ENCODE results near the gene FSTL1.

FSTL1 gene

GRCh38 chr3:120468635-120469295, 18.0 kb upstream of the FSTL1 start:
- no peak for DNase-seq (ENCODE audit: low read depth)

DNA sequence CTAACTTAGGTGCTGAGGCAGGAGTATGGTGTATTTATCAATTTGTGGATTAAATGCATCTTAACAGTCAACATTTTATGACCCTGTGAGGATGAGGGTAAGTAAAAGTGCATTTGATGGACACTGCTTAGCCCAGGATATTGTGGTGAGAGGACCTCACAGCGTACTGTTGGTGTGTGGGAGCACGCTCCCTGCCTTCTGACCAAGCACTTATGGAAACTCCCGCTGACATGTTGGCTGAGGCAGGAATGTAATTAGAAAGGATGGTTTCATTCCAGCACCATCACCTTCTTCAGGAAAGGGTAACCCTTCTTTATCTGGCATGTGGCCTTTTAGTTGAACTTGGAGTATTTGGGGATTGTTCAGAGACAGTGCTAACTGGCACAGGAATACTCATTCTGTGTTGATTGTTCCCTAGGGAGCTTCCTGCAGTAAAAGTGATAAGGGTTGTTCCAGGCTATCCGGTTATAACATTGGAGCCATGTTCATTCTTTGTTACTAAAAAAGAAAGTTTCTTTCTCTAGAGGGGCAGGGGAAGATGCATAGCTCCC, 11.7 kb upstream of the FSTL1 start:
- DNase-seq (ENCODE audit: low read depth), result no peak

GRCh38 chr3:120461416-120461815, 10.6 kb upstream of the FSTL1 start:
- no peak for DNase-seq (ENCODE audit: low read depth)

GRCh38 chr3:120460862-120461261, 10.1 kb upstream of the FSTL1 start:
- no peak for DNase-seq (ENCODE audit: low read depth)

GRCh38 chr3:120460181-120460790, 9.5 kb upstream of the FSTL1 start:
- no peak for DNase-seq (ENCODE audit: low read depth)

DNA sequence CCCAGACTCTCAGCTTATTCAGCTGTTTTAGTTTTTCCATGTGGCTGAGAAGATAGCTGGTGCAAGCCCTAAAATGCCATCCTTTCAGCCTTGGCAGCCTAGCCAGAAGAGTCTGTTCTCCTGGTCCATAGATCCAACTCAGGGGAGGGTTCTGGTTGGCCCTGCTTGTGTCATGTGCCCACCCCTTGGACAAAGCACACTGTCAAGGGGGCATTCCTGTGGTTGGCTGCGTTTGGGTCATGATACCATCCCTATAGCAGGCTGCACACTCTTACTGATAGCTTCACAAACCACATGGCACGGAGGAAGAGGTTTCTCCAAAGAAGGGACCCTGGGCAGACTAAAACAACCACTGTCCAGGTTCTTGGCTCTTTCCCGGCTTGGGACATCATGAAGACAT, 8.4 kb upstream of the FSTL1 start:
- no peak for DNase-seq (ENCODE audit: low read depth)

- no peak for DNase-seq (ENCODE audit: low read depth)
Measured at GRCh38 chr3:120457827-120458226, 7.0 kb upstream of the FSTL1 start.

GRCh38 chr3:120454076-120454689, 3.4 kb upstream of the FSTL1 start:
- no peak for DNase-seq (ENCODE audit: low read depth)

- no peak for DNase-seq (ENCODE audit: low read depth)
Measured at GRCh38 chr3:120452816-120453215, 2.0 kb upstream of the FSTL1 start.

- no peak for DNase-seq (ENCODE audit: low read depth)
Measured at GRCh38 chr3:120451806-120452205, 1.0 kb upstream of the FSTL1 start.

DNA sequence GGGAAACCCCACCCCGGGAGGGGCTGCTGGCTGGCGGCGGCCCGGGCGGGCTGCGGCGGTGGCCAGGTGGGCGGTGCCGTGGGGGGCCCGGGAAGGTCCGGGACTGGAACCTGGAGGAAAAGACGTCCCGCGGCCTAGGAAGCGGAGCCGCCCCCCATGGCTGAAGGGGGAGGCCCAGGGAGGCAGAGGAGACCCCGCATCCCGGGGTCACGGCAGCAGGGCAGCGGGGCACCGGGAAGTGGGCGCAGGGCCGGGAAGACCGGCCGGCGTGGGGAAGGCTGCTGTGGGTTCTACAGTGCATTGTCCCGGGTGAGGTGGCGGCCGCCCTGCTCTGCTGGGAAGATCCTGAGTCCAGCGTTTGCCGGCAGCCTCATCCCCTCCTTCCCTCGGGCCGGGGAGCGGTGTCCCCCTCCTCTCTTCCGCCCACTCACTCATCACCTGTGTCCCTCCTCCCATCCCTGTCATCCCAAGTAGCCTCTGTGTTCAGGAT, 525 bp upstream of the FSTL1 start:
- DNase-seq (ENCODE audit: low read depth), result no peak

DNA sequence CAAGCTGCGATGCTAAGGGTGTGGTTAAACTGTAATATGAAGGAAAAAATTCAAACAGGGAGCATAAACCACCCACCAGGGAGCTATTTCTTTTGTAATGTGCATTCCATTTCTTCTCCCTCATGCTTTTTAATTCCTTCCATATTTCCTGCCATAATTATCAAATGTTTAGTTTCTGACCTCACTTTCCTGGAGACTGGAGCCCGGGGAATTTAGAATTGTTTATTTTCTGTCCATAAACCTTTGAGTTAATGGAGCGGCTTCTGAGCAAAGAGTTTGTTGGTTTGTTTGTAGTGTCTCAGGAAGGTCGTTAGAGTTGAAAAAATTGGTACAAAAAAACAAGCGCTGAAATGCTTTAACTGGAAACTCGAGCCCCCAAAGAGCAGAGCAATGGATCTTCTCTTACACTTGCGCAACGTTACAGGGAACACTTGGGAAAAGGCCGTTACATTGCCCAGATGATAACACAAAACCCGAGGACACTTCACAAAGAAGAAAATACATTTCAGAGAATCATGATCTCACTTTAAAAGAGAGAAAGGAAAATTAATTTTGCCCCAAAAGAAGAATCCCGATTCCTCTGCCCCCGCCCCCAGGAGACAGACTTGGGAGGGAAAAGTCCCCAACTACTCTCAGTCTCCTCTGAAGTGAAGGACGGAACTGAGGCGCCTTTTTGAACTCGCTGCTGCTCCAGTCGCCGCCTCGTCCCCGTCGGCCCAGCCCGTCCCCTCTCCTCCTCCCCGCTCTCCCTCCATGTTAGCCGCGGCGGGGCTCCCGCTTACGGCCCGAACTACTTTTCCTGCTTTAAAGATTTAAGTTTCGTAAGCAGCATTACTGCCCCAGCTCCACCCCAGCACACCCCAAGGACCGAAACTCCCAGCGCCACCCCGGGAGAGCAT, 842 bp downstream of the FSTL1 start:
- no peak for DNase-seq (ENCODE audit: low read depth)

DNA sequence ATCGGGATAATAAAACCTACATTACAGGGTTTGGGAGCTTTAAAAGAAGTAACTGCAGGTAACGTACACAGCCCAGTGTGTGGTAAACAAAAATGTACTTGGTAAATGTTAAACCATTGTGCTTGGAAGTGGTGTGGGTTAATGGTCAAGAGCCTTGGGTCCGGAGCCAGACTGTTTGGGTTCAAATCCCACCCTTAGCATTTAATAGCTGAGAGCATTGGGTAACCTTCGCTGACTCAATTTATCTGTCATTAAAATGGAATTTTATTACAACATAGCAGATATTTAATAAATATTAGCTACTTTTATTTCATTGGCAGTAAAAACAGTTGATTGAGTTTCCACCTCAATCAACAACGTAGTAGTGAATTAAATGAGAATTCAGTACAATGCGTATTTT, 1.5 kb downstream of the FSTL1 start:
- no peak for DNase-seq (ENCODE audit: low read depth)

- no peak for DNase-seq (ENCODE audit: low read depth)
Measured at GRCh38 chr3:120448756-120449155, 2.0 kb downstream of the FSTL1 start.

- no peak for DNase-seq (ENCODE audit: low read depth)
Measured at GRCh38 chr3:120446891-120447668, 3.7 kb downstream of the FSTL1 start.

DNA sequence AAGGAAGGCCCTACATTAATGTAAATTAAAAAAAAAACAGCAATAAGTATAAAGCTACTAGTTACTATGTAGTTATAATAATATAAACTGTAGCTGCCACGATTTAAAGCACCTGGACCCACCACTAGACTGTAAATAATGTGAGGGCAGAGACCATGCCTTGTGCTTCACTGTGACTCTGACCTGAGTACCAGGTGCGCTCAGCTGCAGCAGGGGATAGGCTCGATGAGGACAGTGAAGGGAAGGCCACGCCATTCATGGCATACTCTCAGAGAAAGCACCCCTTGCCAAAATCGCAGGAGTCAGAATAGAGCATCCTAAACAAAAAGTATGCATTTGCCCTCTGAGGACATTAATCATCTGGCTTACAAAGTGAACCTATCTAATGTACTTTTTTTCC, 5.1 kb downstream of the FSTL1 start:
- no peak for DNase-seq (ENCODE audit: low read depth)

DNA sequence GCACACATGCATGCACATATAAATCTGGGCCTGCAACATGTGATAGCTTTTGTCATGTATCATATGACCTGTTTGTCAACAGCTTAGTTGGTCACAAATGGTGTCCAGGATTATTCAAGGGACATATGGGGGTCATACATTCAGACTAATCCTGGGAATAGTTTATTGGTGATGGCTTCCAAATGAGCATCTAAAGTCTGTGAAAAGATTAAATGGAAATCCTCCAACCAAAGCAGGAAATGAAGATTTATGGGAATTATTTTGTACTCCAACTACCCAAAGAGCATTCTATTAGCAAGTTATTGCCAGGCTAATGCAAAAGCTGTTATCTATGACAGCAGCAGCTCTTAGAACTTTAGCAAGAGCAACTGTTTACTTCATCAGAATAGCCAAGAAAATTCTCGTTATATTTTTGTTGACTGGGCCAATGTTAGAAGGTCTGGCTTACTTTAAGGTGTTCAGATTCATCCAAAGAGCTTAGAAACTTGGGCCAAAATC, 7.1 kb downstream of the FSTL1 start:
- no peak for DNase-seq (ENCODE audit: low read depth)

- no peak for DNase-seq (ENCODE audit: low read depth)
Measured at GRCh38 chr3:120442975-120443517, 7.7 kb downstream of the FSTL1 start.

GRCh38 chr3:120441776-120442175, 9.0 kb downstream of the FSTL1 start:
- no peak for DNase-seq (ENCODE audit: low read depth)

DNA sequence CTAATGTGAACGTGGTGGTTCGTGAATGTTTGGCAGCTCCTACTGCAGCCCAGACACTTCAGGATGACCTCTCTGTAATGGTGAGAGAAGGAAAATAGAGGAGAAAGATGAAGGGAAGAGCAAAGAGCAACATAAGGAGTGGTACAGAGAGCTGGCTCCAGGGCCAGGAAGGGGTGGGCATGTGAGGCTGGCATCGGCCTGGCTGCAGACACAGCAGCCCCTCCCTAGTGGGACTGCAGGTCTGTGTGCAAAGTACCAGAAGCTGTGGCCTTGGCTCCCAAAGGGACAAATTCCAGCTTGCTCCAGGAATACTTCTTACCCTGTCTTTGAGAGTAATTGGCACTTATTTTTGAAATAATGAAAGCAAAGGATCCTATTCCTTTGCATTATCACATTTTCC, 10.0 kb downstream of the FSTL1 start:
- no peak for DNase-seq (ENCODE audit: low read depth)

Measured in stimulated activated CD4-positive, alpha-beta T cell treated with anti-CD3 and anti-CD28 coated beads, Interleukin-2, amount 100 ng/mL, for 4 hours (primary cell).